Daoy (cell line): Measurements from ENCODE around the gene ARL14EPL. TPM values are rescaled to one million over a fixed set of nuclear protein-coding genes. Genes with fewer than 3 reads are reported as not detected.

Experiments used
- DNase-seq: peaks from one replicate; pipeline ENCODE4 v3.0.0-alpha.2; 2015; ENCODE audit warnings: low read depth
- total RNA-seq: library from RNA; depleted of rRNA; stranded (reverse); fragments of >200 nt; shearing (Covaris generic); gene quantifications from 2 replicates; pipeline ENCODE4 v1.2.3, GENCODE V29; 2014; rRNA removed

ARL14EPL gene
- total RNA-seq, result 1.3 TPM in 1 of 2 replicates, not detected in the other

DNA sequence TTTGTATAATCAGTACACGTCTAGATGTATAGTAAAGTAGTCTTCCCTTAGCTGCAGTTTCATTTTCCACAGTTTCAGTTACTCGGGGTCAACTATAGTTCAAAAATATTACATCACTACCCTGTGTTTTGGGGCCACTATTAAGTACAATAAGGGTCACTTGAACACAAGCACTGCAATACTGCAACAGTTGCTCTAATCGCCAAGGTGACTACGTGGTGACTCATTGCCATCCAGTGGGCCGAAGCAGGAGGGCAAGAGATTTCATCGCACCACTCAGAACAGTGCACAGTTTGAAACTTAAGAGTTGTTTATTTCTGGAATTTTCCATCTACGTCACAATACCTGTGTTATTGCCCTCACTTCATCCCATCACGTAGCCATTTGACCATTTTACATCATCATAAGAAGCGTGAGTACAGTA lies at the start of gene ARL14EPL:
ARL14EPL (plus strand) TSS at position 379 of the 424 bp plus-strand sequence. CDS start 18,994 bp downstream, outside the sequence.
- DNase-seq, result peak; percentile 91

GRCh38 chr5:115983519-115983918 lies 48.8 kb upstream of the ARL14EPL start:
- DNase-seq, result no peak

DNA sequence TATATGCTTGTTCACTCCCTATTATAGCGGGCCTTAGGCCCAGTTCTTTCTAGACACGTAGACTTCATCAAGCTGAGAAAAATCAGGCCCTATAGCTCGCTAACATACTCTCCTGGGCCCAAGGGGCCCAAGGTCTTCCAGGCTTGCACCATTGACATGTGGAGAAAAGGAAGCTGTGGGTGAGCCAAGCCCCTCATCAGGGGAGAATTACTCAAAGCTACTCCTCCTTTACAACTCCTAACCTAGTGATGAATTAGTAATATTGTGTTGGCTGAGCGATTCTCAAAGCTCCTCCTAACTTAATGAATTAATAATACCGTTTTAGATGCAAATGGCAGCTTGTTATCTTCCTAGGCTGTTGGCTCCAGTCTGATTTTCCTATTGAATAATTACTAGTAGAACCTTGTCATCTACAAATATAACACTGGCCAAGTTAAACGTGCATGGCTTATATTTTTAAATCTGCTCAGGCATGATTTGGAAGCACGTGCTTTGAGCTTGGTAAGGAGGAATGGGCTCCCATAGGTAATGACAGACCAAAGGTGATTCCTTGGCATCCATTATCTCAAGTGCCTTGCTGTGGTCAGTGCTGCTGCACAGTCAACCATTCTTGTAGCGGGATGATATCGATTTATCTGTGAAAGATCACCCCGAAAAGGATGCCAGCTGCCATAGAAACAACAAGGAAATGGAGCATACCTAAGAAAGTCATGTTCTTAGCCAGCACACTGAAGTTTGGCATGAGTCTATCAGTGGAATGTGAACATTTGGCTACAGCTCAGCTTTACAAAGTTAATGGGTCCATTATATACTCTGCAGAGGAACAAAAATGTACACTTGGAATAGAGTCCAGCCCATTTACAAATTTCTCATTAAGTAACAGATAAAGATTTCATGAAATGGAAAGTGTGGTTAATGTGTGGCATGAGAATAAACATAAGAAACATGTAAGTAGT lies 46.2 kb upstream of the ARL14EPL start:
- DNase-seq, result no peak

GRCh38 chr5:115988002-115988401 lies 44.3 kb upstream of the ARL14EPL start:
- DNase-seq, result no peak

DNA sequence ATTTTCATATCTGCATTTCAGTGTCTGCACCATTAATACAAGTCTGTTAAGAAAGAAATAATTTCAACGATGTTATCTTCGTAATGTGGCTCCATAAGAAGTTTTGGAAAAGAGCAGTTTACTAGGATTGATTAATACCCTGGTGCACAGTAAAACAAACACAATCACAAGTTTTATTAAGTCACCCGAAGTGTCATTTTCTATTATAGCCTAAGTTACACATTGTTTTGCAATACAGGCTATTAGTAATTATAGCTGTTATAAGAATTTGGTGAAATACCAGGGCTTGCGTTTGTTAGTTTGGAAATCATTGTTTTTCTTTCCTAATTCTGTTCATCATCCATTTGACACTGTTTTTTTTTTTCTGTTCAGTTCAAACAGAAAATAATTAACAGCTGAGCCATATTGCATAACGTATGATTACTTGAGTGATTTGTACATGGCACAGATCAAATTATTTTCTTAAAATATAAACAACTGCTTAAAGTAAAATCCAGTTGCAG lies 39.4 kb upstream of the ARL14EPL start:
- no peak for DNase-seq

GRCh38 chr5:115995351-115995750 lies 36.9 kb upstream of the ARL14EPL start:
- DNase-seq, result no peak

GRCh38 chr5:116002116-116002906 lies 30.0 kb upstream of the ARL14EPL start:
- DNase-seq, result no peak

GRCh38 chr5:116004248-116004647 lies 28.0 kb upstream of the ARL14EPL start:
- no peak for DNase-seq

GRCh38 chr5:116009806-116010205 lies 22.5 kb upstream of the ARL14EPL start:
- DNase-seq, result no peak

DNA sequence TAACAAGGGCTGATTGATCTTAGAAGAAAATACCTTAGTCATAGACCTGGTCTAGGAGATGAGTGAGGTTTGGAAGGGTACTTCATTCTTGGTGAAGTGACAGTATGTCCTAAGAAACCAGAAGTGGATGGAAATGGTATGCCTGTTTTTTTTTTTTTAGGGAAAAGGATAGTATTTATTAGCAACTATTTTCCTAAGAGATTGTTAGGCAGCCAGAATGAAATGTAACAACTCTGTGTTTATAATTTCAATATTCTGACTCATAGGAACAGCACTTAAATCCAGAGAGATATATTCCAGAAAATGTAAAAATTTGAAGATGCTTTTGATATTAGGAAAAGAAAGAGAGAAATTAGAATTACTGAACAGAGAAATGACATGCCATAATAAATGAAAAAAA lies 21.2 kb upstream of the ARL14EPL start:
- no peak for DNase-seq

DNA sequence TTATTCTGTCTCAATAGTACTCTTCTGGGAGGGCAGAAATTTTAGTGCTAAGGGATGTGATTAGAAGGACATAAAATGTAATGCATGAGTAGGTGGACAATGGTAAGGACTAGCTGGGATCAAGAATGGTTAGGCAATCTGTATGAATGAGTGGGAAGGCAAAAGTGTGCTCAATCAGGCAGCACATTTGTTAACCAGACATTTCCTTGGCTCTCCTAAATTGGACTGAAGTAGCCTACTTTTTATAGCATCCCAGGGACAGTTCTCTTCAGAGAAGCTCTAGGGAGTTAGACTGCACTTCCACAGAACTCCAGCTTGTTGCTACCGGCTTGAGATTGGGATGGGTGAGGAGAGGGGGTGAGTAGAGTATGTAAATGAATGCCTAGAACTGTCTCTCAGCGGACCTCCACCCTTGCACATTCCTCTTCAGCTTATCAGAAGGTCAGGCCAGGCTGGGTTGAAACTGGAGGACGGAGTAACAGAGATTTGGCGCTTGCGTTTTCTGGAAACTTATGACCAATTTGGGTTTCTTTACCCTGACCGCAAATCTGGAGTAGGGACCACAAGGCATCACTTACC lies 19.0 kb upstream of the ARL14EPL start:
- no peak for DNase-seq

GRCh38 chr5:116013936-116014335 lies 18.3 kb upstream of the ARL14EPL start:
- no peak for DNase-seq

DNA sequence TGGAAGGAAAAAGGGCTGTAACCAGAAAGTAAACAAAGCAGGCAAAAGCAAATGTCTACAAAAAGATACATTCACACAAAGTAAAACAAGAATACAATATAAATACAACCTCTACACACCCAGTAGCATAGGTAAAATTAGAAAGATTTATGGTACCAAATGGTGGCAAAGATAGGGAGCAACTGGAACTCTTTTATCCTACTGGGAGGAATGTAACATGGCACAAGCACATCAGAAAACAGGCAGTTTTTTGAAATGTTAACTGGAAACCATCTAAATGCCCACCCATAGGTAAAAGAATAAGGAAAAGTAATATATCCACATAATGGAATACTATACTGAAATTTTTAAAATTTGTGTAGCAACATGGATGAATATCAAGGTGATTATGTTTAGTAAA lies 8.7 kb upstream of the ARL14EPL start:
- no peak for DNase-seq

DNA sequence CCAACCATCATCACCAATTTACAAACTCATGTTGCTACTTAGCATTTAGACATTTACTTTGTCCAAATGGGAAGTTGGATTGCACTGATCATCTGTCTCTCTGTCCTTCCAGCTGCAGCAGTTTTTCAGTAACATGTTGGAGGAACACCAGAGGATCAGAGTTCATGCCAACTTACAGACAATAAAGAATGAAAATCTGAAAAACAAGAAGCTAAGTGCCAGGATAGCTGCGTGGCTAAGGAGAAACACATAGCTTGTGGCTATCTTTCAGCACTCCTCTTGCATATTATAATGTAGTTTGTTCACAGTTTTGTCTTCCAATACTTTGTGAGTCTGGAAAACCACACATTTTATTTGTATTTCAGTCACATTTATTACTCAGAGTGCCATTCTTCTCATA lies 6.4 kb upstream of the ARL14EPL start:
- no peak for DNase-seq

GRCh38 chr5:116032991-116033390 lies 719 bp downstream of the ARL14EPL start:
- DNase-seq, result no peak

DNA sequence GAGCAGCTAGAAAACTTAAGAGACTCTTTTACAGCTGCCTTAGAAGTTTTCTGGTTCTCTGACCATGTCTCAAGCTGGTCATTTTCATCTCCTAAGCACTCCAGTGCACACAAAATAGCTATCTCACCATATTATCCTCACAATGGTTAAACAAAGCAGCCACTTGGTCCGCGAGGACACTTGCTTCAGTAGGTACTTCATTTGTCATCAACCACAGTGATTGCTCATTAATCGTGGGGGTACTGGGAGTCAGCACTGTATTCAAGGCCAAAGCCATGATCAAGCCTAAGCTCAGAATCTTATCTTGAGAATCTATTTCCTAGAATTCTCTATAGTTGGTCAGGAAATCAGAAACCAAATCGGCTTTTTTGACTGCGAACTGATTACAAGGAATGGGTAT lies 2.9 kb downstream of the ARL14EPL start:
- peak; percentile 44 for DNase-seq

DNA sequence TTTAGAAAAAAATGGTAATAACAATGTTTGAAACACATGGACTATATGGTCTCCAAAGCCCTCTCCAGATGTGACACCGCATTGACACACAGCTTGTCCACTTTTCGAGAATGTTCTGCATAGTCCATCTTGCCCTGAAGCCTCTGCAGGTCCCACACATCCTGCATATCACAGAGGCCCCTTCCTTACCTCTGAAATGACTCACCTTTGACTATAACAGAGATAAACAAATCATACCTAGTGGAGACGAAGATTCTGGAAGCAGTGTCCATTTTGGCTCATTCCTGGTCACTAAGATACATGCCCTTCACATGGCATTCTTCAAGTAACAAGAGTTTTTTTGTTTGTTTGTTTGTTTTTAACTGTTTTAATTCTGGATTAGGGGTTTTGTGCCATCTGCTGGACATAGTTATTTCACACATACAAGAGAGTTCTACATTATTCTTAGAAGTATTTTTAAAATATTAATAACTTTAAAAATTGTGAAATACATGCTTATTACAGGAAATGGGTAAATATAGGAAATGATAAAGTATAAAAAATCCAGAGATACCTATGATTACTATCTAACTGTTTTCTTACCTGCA lies 5.1 kb downstream of the ARL14EPL start:
- no peak for DNase-seq

DNA sequence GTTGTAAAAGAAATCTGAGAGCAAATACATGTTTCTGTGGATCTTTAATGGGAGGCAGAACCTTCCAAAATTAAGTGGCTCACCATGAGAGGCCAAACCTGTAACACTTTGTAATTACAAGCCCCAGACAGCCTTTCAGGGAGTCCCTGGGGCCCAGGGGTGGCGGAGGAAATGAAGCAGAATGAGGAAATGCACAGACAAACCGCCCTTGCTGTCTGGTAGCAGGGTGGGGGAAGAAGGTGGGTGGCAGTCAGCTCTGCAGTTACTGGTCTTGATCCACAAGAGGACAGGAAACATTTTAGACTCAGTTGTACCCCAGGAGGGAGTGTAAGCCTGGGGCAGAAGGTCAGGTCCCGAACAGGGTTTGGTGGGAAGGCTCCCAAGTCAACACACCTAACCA lies 6.5 kb downstream of the ARL14EPL start:
- DNase-seq, result no peak

GRCh38 chr5:116042375-116042774 lies 10.1 kb downstream of the ARL14EPL start:
- DNase-seq, result no peak

DNA sequence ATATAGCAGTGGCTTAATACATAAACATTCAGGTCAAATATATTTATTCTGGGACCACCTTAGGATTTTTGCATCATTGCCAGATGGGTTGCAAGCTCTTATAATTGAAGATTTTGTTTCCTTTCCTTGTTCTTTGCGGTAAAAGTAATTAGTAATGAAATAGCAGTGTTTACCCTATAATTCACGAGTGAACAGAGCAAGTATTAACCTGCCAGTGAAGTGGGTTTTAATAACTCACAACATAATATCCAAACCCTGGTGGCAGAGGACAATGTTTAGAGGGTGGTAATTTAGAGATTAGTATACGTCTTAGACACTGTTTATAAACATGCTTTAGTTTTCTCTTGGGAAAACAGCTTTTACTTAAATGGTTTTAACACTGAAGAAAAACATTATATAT lies 11.8 kb downstream of the ARL14EPL start:
- no peak for DNase-seq

DNA sequence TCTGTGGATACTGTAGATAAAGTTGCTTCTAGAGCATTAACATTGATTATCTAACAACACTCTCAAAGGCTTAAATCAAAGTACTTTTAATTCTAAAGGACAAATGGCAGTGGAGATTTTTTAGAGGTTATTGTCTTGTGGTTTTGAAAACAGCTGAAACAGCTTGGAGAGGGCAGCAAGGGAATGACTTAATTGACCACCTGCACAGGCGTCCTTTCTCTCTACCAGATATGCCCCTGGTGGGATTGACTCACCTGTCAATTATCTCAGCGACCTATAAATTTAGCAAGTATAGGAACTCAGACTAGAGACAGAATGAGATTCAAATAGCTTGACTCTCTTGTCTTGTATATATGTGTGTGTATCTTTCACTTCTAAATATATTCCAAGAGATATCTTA lies 13.5 kb downstream of the ARL14EPL start:
- DNase-seq, result no peak

- no peak for DNase-seq
These were observed 14.0 kb downstream of the ARL14EPL start for GRCh38 chr5:116046261-116046660.
